OCI-LY7 (cell line): ENCODE results near the gene XPR1. TPM values are rescaled to one million over a fixed set of nuclear protein-coding genes. Genes with fewer than 3 reads are reported as not detected.

Experiments used
- BruUV-seq: library from RNA; stranded (reverse); fragments of 400-500 nt; replicated peaks from 2 replicates; lab custom pipeline; 2021; lab: Mats Ljungman, UMichigan
- CTCF ChIA-PET: fragments of 300-600 bp; sonication (Branson Sonifier 250); formaldehyde crosslinking; loops from one replicate; lab custom pipeline; 2022; ENCODE audit warnings: antibody characterized with exemption; ENCODE audit not compliant: unreplicated experiment; lab: Charles Lee
- POLR2A ChIA-PET: fragments of 300-600 bp; sonication (Branson Sonifier 250); formaldehyde crosslinking; loops from one replicate; lab custom pipeline; 2022; ENCODE audit warnings: antibody characterized with exemption; lab: Charles Lee
- DNase-seq: peaks from one replicate; pipeline ENCODE4 v3.0.0-alpha.2; 2015; ENCODE audit warnings: low spot score
- H2AFZ ChIP-seq: fragments of 200-600 bp; sonication (generic), shearing (Covaris generic); 2 replicates; pipeline ENCODE4 v1.6.1; 2014; ENCODE audit warnings: mild to moderate bottlenecking, antibody characterized with exemption, low read length, moderate library complexity
- H3K27ac ChIP-seq: fragments of 200-600 bp; sonication (generic); 2 replicates; pipeline ENCODE4 v1.5.1; 2014; ENCODE audit warnings: mixed run types, low read depth, mild to moderate bottlenecking, moderate library complexity, low read length, inconsistent platforms; ENCODE audit not compliant: poor library complexity, severe bottlenecking
- H3K36me3 ChIP-seq: fragments of 200-600 bp; sonication (generic); 2 replicates; pipeline ENCODE4 v1.6.1; 2014; ENCODE audit warnings: mild to moderate bottlenecking, antibody characterized with exemption, low read length, moderate library complexity, mixed read lengths; ENCODE audit not compliant: insufficient read depth
- H3K4me1 ChIP-seq: fragments of 200-600 bp; sonication (generic); 2 replicates; pipeline ENCODE4 v1.5.1; 2014; ENCODE audit warnings: mild to moderate bottlenecking, low read length; ENCODE audit not compliant: insufficient read depth, poor library complexity, severe bottlenecking
- H3K4me2 ChIP-seq: fragments of 200-600 bp; sonication (generic); 2 replicates; pipeline ENCODE4 v1.6.1; 2014; ENCODE audit warnings: mild to moderate bottlenecking, low read length
- H3K4me3 ChIP-seq: fragments of 200-600 bp; sonication (generic); 2 replicates; pipeline ENCODE4 v1.5.1; 2014; ENCODE audit warnings: mild to moderate bottlenecking, low read depth, low read length; ENCODE audit not compliant: poor library complexity, severe bottlenecking
- H3K79me2 ChIP-seq: fragments of 200-600 bp; sonication (generic); 2 replicates; pipeline ENCODE4 v1.6.1; 2016; ENCODE audit warnings: low read depth, mild to moderate bottlenecking, low read length, moderate library complexity, mixed read lengths; ENCODE audit not compliant: insufficient read depth
- H3K9me2 ChIP-seq: fragments of 200-600 bp; sonication (generic); 2 replicates; pipeline ENCODE4 v1.6.1; 2016; ENCODE audit warnings: mild to moderate bottlenecking, low read length, mixed read lengths; ENCODE audit not compliant: insufficient read depth
- H3K9me3 ChIP-seq: fragments of 200-600 bp; sonication (generic); 2 replicates; pipeline ENCODE4 v1.6.1; 2014; ENCODE audit warnings: mild to moderate bottlenecking, mixed run types, low read length, mixed read lengths
- H4K20me1 ChIP-seq: fragments of 200-600 bp; sonication (generic); 2 replicates; pipeline ENCODE4 v1.6.1; 2014; ENCODE audit warnings: mild to moderate bottlenecking, antibody characterized with exemption, low read length, moderate library complexity, mixed read lengths; ENCODE audit not compliant: insufficient read depth
- EZH2phosphoT487 ChIP-seq: fragments of 200-600 bp; sonication (generic); IDR thresholded peaks from 2 replicates; pipeline ENCODE4 v1.6.1; 2018; ENCODE audit warnings: low read depth, borderline replicate concordance, mild to moderate bottlenecking, mixed run types, antibody characterized with exemption, low read length, moderate library complexity, mixed read lengths
- intact Hi-C: fragments of 100-400 bp; cut with micrococcal nuclease; formaldehyde crosslinking; loops from one replicate; pipeline ENCODE4 v1.10.0; 2022; ENCODE audit not compliant: unreplicated experiment
- total RNA-seq, 2 experiments: library from RNA; depleted of rRNA in 1 of 2; stranded (reverse); fragments of >200 nt in 1 of 2; shearing (Covaris generic) in 1 of 2; gene quantifications; 2 replicates each; pipeline ENCODE4 v1.2.3, GENCODE V29; 2014 to 2022
- TF ChIP-seq, protein P1 (sequence below): fragments of 200-600 bp; sonication (generic); conservative IDR thresholded peaks from 2 replicates; pipeline ENCODE4 v1.5.1; 2014; ENCODE audit warnings: mild to moderate bottlenecking, antibody characterized with exemption, low read length, moderate library complexity, mixed read lengths

XPR1 gene
- total RNA-seq, 2 experiments from 2014 or later, result 8.6 to 17.2 TPM

DNA sequence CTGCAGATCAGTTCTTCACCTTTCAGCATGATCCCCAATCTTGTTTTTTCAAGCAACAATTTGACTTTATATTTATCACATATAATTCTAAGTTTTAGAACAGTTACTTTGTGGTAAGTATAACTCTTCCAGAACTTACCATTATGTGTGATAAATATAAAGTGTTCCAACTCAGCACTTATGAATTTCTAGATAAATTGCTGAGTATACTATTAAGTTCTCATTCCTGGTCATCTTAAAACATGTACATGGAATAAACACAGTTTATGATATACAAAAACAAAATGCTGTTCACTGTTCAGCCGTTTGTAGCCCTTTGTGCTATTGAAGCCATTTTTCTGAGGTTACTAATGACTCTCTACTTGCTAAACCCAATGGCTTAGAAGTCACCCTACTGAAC is 5.1 kb upstream of the XPR1 start:
- intact Hi-C loops, result no loop called here
- ChIA-PET CTCF (no interaction called here), POLR2A (interaction anchor here (0.5 to 0.7 kb wide), 2 partner anchors 201 to 536 kb away, joined by 3 to 4 read pairs; no protein-coding TSS in a partner anchor)
- Histone ChIP-seq H3K4me1 (peaks cover 12% of the 10 kb centered on the region), H3K9me3 (no peaks in the 10 kb centered on the region), H3K9me2 (no peaks in the 10 kb centered on the region), H3K4me3 (peak overlapping the region; percentile 20), H2AFZ (peak overlapping the region; percentile 67; the same call in 1 of the 2 replicates), H3K27ac (no peak overlapping the region), H3K79me2 (no peaks in the 10 kb centered on the region), H3K4me2 (peak overlapping the region; percentile 25; the same call in 1 of the 2 replicates), H4K20me1 (no peaks in the 10 kb centered on the region), H3K36me3 (no peaks in the 10 kb centered on the region)
- BruUV-seq, result no TSS peak
- no peak for DNase-seq
- TF ChIP-seq, protein P1, sequence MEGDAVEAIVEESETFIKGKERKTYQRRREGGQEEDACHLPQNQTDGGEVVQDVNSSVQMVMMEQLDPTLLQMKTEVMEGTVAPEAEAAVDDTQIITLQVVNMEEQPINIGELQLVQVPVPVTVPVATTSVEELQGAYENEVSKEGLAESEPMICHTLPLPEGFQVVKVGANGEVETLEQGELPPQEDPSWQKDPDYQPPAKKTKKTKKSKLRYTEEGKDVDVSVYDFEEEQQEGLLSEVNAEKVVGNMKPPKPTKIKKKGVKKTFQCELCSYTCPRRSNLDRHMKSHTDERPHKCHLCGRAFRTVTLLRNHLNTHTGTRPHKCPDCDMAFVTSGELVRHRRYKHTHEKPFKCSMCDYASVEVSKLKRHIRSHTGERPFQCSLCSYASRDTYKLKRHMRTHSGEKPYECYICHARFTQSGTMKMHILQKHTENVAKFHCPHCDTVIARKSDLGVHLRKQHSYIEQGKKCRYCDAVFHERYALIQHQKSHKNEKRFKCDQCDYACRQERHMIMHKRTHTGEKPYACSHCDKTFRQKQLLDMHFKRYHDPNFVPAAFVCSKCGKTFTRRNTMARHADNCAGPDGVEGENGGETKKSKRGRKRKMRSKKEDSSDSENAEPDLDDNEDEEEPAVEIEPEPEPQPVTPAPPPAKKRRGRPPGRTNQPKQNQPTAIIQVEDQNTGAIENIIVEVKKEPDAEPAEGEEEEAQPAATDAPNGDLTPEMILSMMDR, result no peak
- TF ChIP-seq EZH2phosphoT487, result no peak

DNA sequence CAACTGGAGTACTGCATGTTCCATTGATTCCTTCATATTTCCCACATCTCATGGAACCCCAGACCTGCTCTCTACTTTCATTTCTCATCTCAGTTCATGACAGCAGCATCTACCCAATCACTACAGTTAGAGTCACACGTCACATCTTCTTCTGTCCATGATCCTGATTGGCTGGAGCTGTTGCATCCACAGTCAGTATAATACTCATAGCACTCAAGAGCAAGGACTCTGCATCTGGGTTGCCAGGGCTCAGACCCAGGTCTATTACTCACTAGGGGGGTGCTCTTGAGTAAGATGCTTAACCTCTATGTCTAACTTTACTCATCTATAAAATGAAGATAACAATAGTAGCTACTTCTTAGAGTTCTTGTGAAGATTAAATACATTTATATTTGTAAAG is 4.4 kb upstream of the XPR1 start:
- no peaks in the 10 kb centered on the region for H3K9me3 ChIP-seq
- no peaks in the 10 kb centered on the region for H4K20me1 ChIP-seq
- H3K4me3 ChIP-seq, result peak overlapping the region; percentile 20
- peaks cover 12% of the 10 kb centered on the region for H3K4me1 ChIP-seq
- POLR2A ChIA-PET, result interaction anchor here (0.6 to 1.0 kb wide), 3 partner anchors 9 to 221 kb away, joined by 3 to 4 read pairs (median 3); no protein-coding TSS in a partner anchor
- BruUV-seq, result no TSS peak
- H3K79me2 ChIP-seq, result no peaks in the 10 kb centered on the region
- H3K27ac ChIP-seq, result no peak overlapping the region
- no peaks in the 10 kb centered on the region for H3K36me3 ChIP-seq
- H2AFZ ChIP-seq, result peak overlapping the region; percentile 67; the same call in 1 of the 2 replicates
- DNase-seq, result peak; percentile 21
- CTCF ChIA-PET, result no interaction called here
- peak overlapping the region; percentile 25 for H3K4me2 ChIP-seq
- TF ChIP-seq EZH2phosphoT487, result no peak
- TF ChIP-seq, protein P1, result no peak
- intact Hi-C loops, result no loop called here
- no peaks in the 10 kb centered on the region for H3K9me2 ChIP-seq

DNA sequence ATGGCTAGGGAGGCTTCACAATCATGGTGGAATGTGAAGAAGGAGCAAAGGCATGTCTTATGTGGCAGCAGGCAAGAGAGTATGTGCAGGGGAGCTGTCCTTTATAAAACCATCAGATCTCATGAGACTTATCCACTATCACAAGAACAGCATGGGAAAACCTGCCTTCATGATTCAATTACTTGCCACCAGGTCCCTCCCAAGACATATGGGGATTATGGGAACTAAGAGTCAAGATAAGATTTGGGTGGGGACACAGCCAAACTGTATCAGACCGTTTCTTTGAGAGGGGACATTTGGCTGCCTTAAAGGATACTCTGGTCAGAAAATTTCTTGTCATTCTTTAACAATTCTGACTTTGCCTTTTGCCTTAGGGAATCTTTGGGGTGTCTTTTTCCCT is 3.2 kb upstream of the XPR1 start:
- Histone ChIP-seq H3K9me3 (no peaks in the 10 kb centered on the region), H3K4me3 (no peak overlapping the region), H3K27ac (no peak overlapping the region), H3K36me3 (no peaks in the 10 kb centered on the region), H4K20me1 (peaks cover 11% of the 10 kb centered on the region), H3K4me2 (no peak overlapping the region), H3K79me2 (peaks cover 11% of the 10 kb centered on the region; the same call in 1 of the 2 replicates), H3K9me2 (no peaks in the 10 kb centered on the region), H2AFZ (no peak overlapping the region), H3K4me1 (peaks cover 21% of the 10 kb centered on the region)
- intact Hi-C loops, result no loop called here
- no TSS peak for BruUV-seq
- ChIA-PET POLR2A (interaction anchor here (0.7 kb wide), 1 partner anchor 99 kb away, joined by 3 read pairs; no protein-coding TSS in a partner anchor), CTCF (no interaction called here)
- TF ChIP-seq, protein P1, result no peak
- TF ChIP-seq EZH2phosphoT487, result no peak
- no peak for DNase-seq
